ENCODE data around the gene SMTN.

GRCh38 chr22:31080164-31080847 is 812 bp upstream of the SMTN start:
- TF ChIP-seq, protein P1, sequence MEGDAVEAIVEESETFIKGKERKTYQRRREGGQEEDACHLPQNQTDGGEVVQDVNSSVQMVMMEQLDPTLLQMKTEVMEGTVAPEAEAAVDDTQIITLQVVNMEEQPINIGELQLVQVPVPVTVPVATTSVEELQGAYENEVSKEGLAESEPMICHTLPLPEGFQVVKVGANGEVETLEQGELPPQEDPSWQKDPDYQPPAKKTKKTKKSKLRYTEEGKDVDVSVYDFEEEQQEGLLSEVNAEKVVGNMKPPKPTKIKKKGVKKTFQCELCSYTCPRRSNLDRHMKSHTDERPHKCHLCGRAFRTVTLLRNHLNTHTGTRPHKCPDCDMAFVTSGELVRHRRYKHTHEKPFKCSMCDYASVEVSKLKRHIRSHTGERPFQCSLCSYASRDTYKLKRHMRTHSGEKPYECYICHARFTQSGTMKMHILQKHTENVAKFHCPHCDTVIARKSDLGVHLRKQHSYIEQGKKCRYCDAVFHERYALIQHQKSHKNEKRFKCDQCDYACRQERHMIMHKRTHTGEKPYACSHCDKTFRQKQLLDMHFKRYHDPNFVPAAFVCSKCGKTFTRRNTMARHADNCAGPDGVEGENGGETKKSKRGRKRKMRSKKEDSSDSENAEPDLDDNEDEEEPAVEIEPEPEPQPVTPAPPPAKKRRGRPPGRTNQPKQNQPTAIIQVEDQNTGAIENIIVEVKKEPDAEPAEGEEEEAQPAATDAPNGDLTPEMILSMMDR (IDR thresholded peaks at IDR 0.05; ENCODE audit: low read length) = no peak
- no peak for TF ChIP-seq EZH2 (optimal IDR thresholded peaks at IDR 0.05; ENCODE audit: low read depth, low read length)

Measured in MM.1S (cell line).